ENCODE results near the gene MREG.

GRCh38 chr2:215903203-215903602, 110.1 kb downstream of the MREG start:
- no peak for TF ChIP-seq EZH2phosphoT487 (IDR thresholded peaks at IDR 0.05)
- no peak for TF ChIP-seq CTCF (IDR thresholded peaks at IDR 0.05)

All from neural progenitor cell (in vitro differentiated cells).